HG02970 (cell line): ENCODE measurements around the gene BNC2.

Source experiments
- ATAC-seq: cut with Tn5 transposase; IDR thresholded peaks from one replicate; pipeline ENCODE4 v1.9.1; 2021; ENCODE audit warnings: mild to moderate bottlenecking, moderate library complexity, moderate number of reproducible peaks; ENCODE audit not compliant: unreplicated experiment, low FRiP score

Gene BNC2

GRCh38 chr9:16363073-16363781, 507.2 kb downstream of the BNC2 start:
- ATAC-seq = no peak

GRCh38 chr9:16361939-16362338, 508.5 kb downstream of the BNC2 start:
- ATAC-seq = no peak

GRCh38 chr9:16361118-16361517, 509.4 kb downstream of the BNC2 start:
- no peak for ATAC-seq

- no peak for ATAC-seq
These were observed 510.2 kb downstream of the BNC2 start for GRCh38 chr9:16360247-16360646.
